Sciatic nerve (tissue), 1 donor: ENCODE results near the gene KRT33B. TPM values are rescaled to one million over a fixed set of nuclear protein-coding genes. Genes with fewer than 3 reads are reported as not detected.

Experiments
- total RNA-seq: library from RNA; stranded (reverse); fragmentation: NEBNext Ultra II Directional; extraction: Animal tissue kit (Norgen Biotek cat#: 25700); gene quantifications from one replicate; pipeline ENCODE4 v1.2.1, GENCODE V29; 2021
- donor health status: DM: no; HTN: no; CAD: no.

The KRT33B gene
- total RNA-seq, 1 donor from 2014 or later: not detected

Other genes starting within 250 kb of the KRT33B start
- gene KRTAP4-12, start 245.6 kb downstream of the KRT33B start, total RNA-seq: not detected
- not detected for gene KRTAP4-6, start 229.3 kb downstream of the KRT33B start, total RNA-seq
- not detected for gene KRTAP4-5, start 220.0 kb downstream of the KRT33B start, total RNA-seq
- not detected for gene KRTAP4-4, start 209.1 kb downstream of the KRT33B start, total RNA-seq
- not detected for gene KRTAP4-3, start 201.6 kb downstream of the KRT33B start, total RNA-seq
- not detected for gene KRTAP4-2, start 191.6 kb downstream of the KRT33B start, total RNA-seq
- not detected for gene KRTAP4-1, start 184.9 kb downstream of the KRT33B start, total RNA-seq
- gene KRTAP9-1, start 179.9 kb downstream of the KRT33B start, total RNA-seq: not detected
- gene KRTAP9-2, start 143.2 kb downstream of the KRT33B start, total RNA-seq: not detected
- not detected for gene KRTAP9-3, start 137.4 kb downstream of the KRT33B start, total RNA-seq
- not detected for gene KRTAP9-8, start 131.8 kb downstream of the KRT33B start, total RNA-seq
- not detected for gene KRTAP9-4, start 120.1 kb downstream of the KRT33B start, total RNA-seq
- gene KRTAP9-9, start 114.4 kb downstream of the KRT33B start, total RNA-seq: not detected
- gene KRTAP9-6, start 104.4 kb downstream of the KRT33B start, total RNA-seq: not detected
- not detected for gene KRTAP9-7, start 94.1 kb downstream of the KRT33B start, total RNA-seq
- not detected for gene KRTAP29-1, start 67.0 kb downstream of the KRT33B start, total RNA-seq
- not detected for gene KRTAP16-1, start 60.5 kb downstream of the KRT33B start, total RNA-seq
- gene KRTAP17-1, start 54.1 kb downstream of the KRT33B start, total RNA-seq: not detected
- not detected for gene KRT33A, start 19.0 kb downstream of the KRT33B start, total RNA-seq
- not detected for gene KRT34, start 12.5 kb upstream of the KRT33B start, total RNA-seq
- not detected for gene KRT31, start 27.8 kb upstream of the KRT33B start, total RNA-seq
- gene KRT37, start 54.8 kb upstream of the KRT33B start, total RNA-seq: not detected
- not detected for gene KRT38, start 71.2 kb upstream of the KRT33B start, total RNA-seq
- gene KRT32, start 97.6 kb upstream of the KRT33B start, total RNA-seq: 0.67 TPM
- gene KRT35, start 111.3 kb upstream of the KRT33B start, total RNA-seq: 0.18 TPM
- gene KRT36, start 120.1 kb upstream of the KRT33B start, total RNA-seq: not detected
- 0.62 TPM for gene KRT13, start 135.8 kb upstream of the KRT33B start, total RNA-seq
- 0.36 TPM for gene KRT15, start 149.1 kb upstream of the KRT33B start, total RNA-seq
- gene KRT19, start 158.5 kb upstream of the KRT33B start, total RNA-seq: 94.1 TPM
- gene KRT9, start 202.2 kb upstream of the KRT33B start, total RNA-seq: not detected
- gene KRT14, start 217.1 kb upstream of the KRT33B start, total RNA-seq: 82.1 TPM
- gene KRT16, start 243.0 kb upstream of the KRT33B start, total RNA-seq: 0.85 TPM